Aortic smooth muscle cell (primary cell): ENCODE data around the gene PRPS2. TPM values are rescaled to one million over a fixed set of nuclear protein-coding genes. Genes with fewer than 3 reads are reported as not detected.

ENCODE experiments used
- total RNA-seq: library from RNA; depleted of rRNA; stranded (reverse); fragments of >200 nt; gene quantifications from 2 replicates; pipeline ENCODE4 v1.2.3, GENCODE V29; 2014

PRPS2 gene
- 17.5 and 23.6 TPM in 2 replicates for total RNA-seq

DNA sequence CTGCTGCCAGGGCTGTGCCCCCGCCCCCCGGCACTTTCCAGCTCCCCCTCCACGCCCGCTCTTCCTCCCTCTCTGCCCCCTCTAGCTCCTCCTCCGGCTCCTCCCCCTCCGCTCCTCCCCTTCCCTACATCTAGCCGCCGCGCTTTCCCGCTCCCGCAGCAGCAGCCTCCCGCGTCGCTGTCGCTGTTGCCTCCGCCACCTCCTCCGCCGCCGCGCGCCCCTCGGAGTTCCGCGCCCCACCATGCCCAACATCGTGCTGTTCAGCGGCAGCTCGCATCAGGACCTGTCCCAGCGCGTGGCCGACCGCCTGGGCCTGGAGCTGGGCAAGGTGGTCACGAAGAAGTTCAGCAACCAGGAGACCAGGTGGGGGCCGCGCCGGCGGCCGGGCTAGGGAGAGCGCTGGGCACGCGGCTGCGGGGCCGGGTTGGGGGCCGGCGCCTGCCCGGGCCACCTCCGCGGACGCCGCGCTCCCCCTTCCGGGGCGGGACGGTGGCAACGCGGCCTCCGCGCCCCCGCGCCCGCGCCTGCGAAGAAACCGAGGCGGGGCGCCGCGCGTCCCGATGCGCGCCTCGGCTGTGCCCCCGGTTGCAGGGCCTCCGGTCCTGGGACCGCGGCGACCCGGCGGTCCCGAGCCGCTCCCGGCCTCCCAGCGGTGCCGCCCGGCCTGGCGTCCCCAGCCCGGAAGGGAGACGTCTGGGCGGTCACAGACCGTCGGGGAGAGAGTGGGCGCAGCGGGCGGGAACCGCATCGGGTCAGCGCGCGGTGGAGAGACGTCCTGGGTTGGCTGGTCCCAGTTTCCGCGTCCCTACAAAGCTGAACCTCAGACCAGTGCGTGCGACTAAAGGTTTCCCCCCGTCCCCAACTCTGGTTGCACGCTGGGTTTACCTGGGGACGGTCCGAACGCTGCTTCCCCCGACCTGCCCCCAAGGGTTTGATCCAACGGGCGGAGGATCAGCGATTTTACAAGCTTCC, at the start of gene PRPS2:
Gene PRPS2, plus strand, starts transcription at position 156 of the 972 bp plus-strand sequence. Its CDS starts 86 bp downstream, at position 242.

DNA sequence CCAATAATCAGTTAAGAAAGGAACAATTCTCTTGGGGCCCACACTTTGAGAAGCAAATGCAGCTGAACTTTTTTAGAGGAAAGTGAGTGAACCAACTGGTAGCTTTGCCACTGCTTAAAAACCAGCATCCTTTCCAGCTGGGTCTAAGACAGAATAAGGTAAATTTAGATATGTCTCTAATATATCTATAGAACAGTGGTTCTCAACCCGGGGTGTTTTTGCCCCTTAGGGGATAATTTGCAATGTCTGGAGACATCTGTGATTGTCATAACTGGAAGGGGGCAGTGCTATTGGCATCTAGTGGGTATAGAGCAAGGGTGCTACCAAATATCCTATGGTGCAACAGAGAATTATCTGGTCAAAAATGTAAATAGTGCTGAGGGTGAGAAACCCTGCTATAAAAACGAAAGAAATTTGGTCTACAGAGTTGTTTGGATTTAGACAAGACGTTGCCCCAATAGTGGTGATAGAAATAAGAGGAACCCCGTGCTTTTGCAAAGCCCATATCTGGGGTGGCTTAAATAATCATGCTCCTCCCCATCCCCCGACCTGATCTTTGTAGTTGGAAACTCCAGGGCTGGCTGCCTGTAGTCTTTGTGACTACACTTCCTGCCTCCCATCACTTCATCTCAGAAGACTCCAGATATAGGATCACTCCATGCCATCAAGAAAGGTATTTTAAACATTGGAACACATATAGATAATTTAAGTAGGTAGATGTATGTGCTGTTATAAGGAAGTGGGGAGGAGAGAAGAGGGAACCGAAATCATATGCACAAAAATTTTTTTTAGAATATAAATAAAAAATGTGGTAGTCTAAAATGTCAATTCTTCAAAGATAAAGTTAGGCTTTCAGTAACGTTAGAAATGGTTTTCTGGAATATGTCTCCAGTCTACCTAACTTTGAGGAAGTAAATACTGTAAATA, 75.5 kb downstream of the PRPS2 start, which contains the start of gene TLR7:
Gene TLR7, plus strand, starts transcription at position 622 of the 927 bp plus-strand sequence. CDS start 507 bp downstream, outside the sequence.

Other genes starting within 250 kb of the PRPS2 start
- gene TLR7, start 75.7 kb downstream of the PRPS2 start, total RNA-seq: not detected in 2 replicates
- not detected in 2 replicates for gene TLR8, start 115.2 kb downstream of the PRPS2 start, total RNA-seq
- gene TMSB4X, start 183.7 kb downstream of the PRPS2 start, total RNA-seq: 7,855 and 13,296 TPM in 2 replicates